GM19238 (cell line): ENCODE data around the gene CSNK1A1L.
"Not testable (repeated sequence)": the region's sequence is repeated elsewhere in the genome, so short reads cannot be mapped to it uniquely, and the experiment has no call there.

Experiments
- DNase-seq: peaks from one replicate; pipeline ENCODE4 v3.0.0; 2011; ENCODE audit warnings: low spot score; ENCODE audit not compliant: insufficient read length

The CSNK1A1L gene

GRCh38 chr13:37059848-37060192 lies 45.6 kb downstream of the CSNK1A1L start:
- no peak for DNase-seq

DNA sequence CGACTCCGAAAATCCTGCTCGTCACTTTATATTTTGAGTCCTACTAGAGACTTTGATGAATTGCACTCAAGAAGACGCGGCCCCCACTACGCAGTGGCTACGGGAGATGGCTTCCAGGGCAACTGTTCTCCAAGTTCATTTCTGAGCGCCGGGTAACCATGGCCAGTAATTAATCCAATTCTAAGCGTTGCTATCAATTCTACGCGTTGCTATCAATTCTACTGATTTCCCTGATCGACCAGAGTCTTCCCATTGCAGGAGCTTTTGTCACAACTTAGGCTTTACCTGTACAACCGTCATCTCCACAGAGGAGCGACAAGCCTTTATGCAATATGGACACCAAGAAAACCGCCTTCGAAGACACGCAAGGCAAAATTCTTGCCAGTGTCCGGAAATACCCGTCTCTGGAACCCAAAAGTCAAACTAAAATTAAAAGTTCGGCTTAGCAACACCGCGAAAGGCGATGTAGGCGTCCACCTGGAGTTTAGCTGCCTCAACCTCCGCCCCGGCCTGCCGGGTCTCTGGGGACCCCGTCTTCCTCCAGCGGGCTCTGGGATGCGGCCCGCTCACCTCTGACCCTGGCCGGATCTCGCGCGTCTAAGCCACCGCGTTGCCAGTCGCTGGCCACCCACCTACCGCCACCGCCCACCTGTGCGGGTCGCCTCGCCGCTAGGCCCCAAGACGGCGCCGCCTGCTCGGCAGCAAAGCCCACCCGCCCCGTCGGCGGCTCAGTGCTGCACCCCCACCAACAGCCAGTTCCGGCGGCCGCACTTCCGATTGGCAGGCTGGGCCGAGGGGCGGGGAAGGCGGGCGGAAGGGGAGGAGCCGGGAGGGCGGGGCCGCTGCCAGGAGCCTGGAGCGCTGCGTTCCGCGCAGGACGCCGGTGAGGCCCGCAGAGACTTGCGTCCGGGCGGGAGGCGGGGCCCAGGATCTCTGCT lies 46.3 kb downstream of the CSNK1A1L start, which contains the start of gene SUPT20H:
Gene SUPT20H (minus strand): TSS at position 779 of the 938 bp plus-strand sequence. CDS start 8,198 bp downstream, outside the sequence.
- peak; percentile 63 for DNase-seq

GRCh38 chr13:37056228-37056627 lies 49.2 kb downstream of the CSNK1A1L start:
- DNase-seq = not testable (repeated sequence)
